GM20000 (cell line): ENCODE results near the gene MAST4.
A peak's percentile ranks its signal among the peaks of the same experiment; 100 is the strongest.

Experiments
- DNase-seq: peaks from one replicate; pipeline ENCODE4 v3.0.0; 2012; ENCODE audit warnings: low spot score
- CTCF ChIP-seq: IDR thresholded peaks from 2 replicates; pipeline ENCODE4 v1.5.1; 2012; ENCODE audit warnings: mild to moderate bottlenecking, control low read depth; ENCODE audit errors: extremely low read depth, missing control alignments

The MAST4 gene

DNA sequence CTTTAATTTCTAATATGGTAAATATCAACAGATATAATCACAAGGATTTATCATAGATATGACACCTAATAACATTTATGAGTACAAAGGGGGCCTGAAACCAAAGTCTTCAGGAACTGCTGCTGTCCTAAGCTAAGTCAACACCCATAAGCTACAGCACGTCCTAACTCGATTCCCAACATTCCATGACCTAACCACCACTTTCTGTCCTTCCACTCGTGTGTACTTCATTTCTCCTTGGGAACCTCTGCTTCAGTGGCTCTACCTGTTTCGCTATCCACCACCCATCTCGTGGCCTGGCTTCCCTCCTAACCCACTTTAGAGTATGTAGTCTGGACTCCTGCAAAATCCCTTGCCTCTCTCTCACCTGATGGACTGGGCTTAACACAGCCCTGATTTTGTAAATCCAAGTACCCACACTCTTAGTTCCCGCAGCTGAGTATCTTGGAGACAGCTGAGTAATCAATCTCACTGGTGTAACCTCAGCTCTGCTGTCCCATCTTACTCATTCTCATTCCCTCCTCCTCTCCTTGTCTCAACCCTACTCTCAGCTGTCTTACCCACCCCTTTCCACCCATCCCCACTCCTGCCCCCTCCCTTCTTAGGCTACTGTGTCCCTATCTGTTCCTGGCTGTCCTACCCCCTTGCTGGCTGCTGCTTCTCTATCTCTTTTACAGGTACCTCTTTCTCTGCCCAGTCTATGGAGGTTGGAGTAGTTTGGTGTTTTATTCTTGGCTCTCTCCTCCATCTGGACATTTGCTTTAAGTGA lies 101.8 kb downstream of the MAST4 start:
- DNase-seq, result no peak
- TF ChIP-seq CTCF, result no peak

DNA sequence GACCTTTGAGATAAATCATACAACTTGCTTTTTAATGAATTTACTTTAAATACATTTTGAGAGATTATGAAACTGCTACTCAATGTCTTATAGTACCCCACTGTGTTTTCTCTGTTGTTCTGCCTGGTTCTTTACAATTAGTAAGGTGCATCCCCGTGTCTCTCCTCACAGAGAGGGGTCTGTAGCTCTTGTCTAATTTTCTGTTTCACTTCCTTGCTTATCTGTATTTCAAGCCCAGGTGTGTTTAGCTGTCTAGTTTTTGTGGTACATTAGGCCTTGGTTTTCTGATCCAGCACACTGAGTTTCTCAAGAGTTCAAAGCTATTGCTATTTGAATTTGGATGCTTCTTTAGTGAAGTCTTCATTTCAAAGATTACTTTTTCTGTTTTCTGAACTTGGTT lies 105.1 kb downstream of the MAST4 start:
- TF ChIP-seq CTCF, result no peak
- DNase-seq, result peak; percentile 15

DNA sequence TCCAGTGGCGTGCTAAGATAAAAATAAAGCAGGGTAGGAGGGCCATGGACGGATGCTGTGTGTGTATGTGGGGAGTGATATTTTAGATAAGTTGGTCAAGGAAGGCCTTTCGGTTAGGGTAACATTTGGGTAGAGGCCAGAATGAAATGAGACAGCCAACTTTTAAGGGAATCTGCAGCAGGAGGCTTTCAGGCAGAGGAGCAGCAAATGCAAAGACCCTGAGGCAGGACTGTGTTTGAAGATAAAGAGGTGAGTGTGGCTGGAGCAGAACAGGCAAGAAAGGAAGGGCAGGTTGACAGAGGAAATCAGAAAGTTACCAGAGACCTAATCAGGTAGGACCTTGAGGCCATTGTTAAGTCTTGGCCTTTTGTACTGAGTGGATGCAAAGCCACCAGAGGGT lies 106.2 kb downstream of the MAST4 start:
- no peak for DNase-seq
- no peak for TF ChIP-seq CTCF

- no peak for TF ChIP-seq CTCF
Observed at GRCh38 chr5:66704790-66705425, 108.7 kb downstream of the MAST4 start.

DNA sequence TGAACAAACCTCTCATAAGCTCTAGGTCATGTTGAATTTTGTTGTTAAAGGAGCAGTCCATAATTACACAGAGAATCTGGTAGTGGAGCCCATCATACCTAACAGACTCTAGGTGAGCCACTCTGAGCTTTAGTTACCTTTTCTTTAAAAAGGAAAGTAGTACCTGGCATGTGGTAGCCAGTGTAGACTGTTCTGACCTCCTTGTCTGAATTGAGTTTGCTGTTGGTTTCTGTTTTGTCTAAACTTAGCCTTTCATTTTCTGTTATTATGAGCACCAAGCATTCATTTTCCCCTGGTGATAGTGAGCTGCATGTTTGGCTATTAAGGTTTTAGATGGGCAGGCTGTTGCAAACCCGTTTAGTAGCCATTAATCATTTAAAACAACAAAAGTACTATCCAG lies 112.2 kb downstream of the MAST4 start:
- DNase-seq, result no peak
- no peak for TF ChIP-seq CTCF

More at GRCh38 chr5:66704790-66705425, 108.7 kb downstream of the MAST4 start:
- no peak for DNase-seq

DNA sequence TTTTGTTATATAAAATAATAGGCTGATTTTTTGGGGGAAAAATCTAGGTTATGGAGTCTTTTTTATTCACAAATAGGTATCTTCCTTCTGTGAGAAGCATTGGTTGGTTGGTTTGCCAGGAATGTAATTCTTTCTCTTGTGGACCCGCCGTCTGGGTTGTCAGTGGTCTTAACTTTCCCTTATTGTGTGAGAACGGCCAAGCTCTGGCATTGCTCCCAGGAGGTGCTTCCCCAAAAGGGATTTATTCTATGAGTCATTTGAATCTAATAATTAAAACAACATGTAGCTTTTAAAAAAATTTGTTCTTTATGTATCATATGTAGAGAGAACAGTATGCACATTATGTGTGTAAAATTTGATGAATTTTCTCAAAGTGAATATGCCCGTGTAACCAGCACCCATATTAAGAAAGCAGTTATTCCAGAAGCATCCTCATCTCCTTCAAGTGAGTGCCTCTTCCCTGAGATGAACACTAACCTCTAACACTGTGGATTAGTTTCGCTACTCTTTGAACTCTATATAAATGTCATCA lies 114.4 kb downstream of the MAST4 start:
- no peak for DNase-seq
- TF ChIP-seq CTCF, result no peak

DNA sequence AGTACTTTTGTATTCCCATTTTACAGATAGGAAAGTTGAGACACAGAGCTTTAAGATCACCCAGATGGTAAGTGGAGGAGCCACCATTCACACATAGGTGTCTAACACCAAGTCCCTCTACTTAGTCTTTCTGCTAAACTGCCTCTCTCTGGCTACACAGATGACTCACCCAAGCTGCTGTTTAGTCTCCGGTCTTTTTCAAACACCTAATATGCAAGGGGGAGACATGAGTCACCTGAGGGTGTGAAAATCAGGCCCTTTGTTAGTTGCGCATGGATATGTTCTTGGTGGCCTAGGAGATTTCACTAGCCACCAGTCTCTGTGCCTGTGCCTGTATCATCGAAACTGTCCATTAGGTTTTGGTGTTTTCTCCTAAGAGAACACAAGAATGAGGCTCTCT lies 117.8 kb downstream of the MAST4 start:
- no peak for DNase-seq
- no peak for TF ChIP-seq CTCF
